H1 (cell line): ENCODE results near the gene TMCC3. TPM values are rescaled to one million over a fixed set of nuclear protein-coding genes. Genes with fewer than 3 reads are reported as not detected.

Experiments used
- CTCF ChIA-PET: fragments of 300-600 bp; sonication (Branson Sonifier 250); formaldehyde crosslinking; loops from one replicate; lab custom pipeline; 2021; ENCODE audit not compliant: partially characterized antibody; lab: Charles Lee
- POLR2A ChIA-PET: fragments of 300-600 bp; sonication (Branson Sonifier 250); formaldehyde crosslinking; loops from one replicate; lab custom pipeline; 2021; ENCODE audit warnings: inconsistent platforms; ENCODE audit not compliant: partially characterized antibody; lab: Charles Lee
- DNase-seq, 2 experiments: peaks; one replicate each; pipeline versions ENCODE4 v3.0.0 to v3.0.0-alpha.2; 2010 to 2022; ENCODE audit warnings: low spot score in 2 of 2, low read depth in 1 of 2, mixed read lengths in 1 of 2
- FAIRE-seq: peaks from 2 replicates; lab custom pipeline; 2011; peaks lifted over from hg19 to GRCh38; lab: Jason Lieb, UNC
- H2AFZ ChIP-seq: 2 replicates; pipeline ENCODE4 v1.8.1; 2012; ENCODE audit warnings: low read length, inconsistent platforms
- H2AK5ac ChIP-seq: 2 replicates; pipeline ENCODE4 v1.6.1; 2013; ENCODE audit warnings: low read depth, low read length
- H2BK120ac ChIP-seq: replicated peaks from 2 replicates; pipeline ENCODE3; 2013; ENCODE audit warnings: low read depth, low read length, inconsistent platforms
- H2BK12ac ChIP-seq: 2 replicates; pipeline ENCODE4 v1.6.1; 2013; ENCODE audit warnings: low read depth, low read length
- H2BK15ac ChIP-seq: 2 replicates; pipeline ENCODE4 v1.6.1; 2013; ENCODE audit warnings: low read length
- H2BK20ac ChIP-seq: 2 replicates; pipeline ENCODE4 v1.6.1; 2013; ENCODE audit warnings: low read length
- H2BK5ac ChIP-seq: 2 replicates; pipeline ENCODE4 v1.6.1; 2013; ENCODE audit warnings: low read depth, low read length
- H3K14ac ChIP-seq: 2 replicates; pipeline ENCODE4 v1.6.1; 2013; ENCODE audit warnings: inconsistent platforms; ENCODE audit not compliant: insufficient read length
- H3K18ac ChIP-seq: 2 replicates; pipeline ENCODE4 v1.6.1; 2013; ENCODE audit warnings: low read length; ENCODE audit errors: extremely low read depth
- H3K23ac ChIP-seq: 2 replicates; pipeline ENCODE4 v1.6.1; 2013; ENCODE audit warnings: inconsistent platforms; ENCODE audit not compliant: insufficient read length
- H3K23me2 ChIP-seq: 2 replicates; pipeline ENCODE4 v1.6.1; 2013; ENCODE audit warnings: low read depth, low read length
- H3K27ac ChIP-seq: 2 replicates; pipeline ENCODE4 v1.6.1; 2011; ENCODE audit warnings: low read depth, low read length, inconsistent platforms
- H3K27me3 ChIP-seq, 4 experiments: replicated peaks in 1 of 4; 1 replicate in 1 of 4; 2 replicates in 3 of 4; pipeline versions ENCODE4 v1.6.1 to v1.8.1; 2011 to 2013; ENCODE audit warnings: low read length in 3 of 4, mild to moderate bottlenecking in 3 of 4, inconsistent platforms in 2 of 4, mixed read lengths in 2 of 4, moderate library complexity in 1 of 4; ENCODE audit not compliant: control insufficient read depth in 3 of 4, insufficient read depth in 3 of 4; ENCODE audit errors: extremely low read depth in 1 of 4
- H3K36me3 ChIP-seq, 4 experiments: 2 replicates each; pipeline versions ENCODE4 v1.6.1 to v1.8.1; 2011 to 2013; ENCODE audit warnings: mild to moderate bottlenecking in 4 of 4, low read length in 3 of 4, moderate library complexity in 2 of 4, control low read depth in 1 of 4, inconsistent platforms in 1 of 4; ENCODE audit not compliant: insufficient read depth in 4 of 4, control insufficient read depth in 2 of 4
- H3K4ac ChIP-seq: replicated peaks from 2 replicates; pipeline ENCODE3; 2013; ENCODE audit warnings: low read length, low read depth, mixed read lengths, inconsistent platforms; ENCODE audit not compliant: insufficient read length
- H3K4me1 ChIP-seq, 4 experiments: replicated peaks in 1 of 4; 1 replicate in 1 of 4; 2 replicates in 3 of 4; pipeline versions ENCODE4 v1.6.1 to v1.8.1; 2011 to 2013; ENCODE audit warnings: low read length in 3 of 4, inconsistent platforms in 2 of 4, mixed read lengths in 1 of 4; ENCODE audit not compliant: insufficient read depth in 4 of 4, control insufficient read depth in 3 of 4
- H3K4me2 ChIP-seq, 2 experiments: 2 replicates each; pipeline versions ENCODE4 v1.6.1 to v1.8.1; 2011 to 2013; ENCODE audit warnings: low read depth in 2 of 2, low read length in 2 of 2, control low read depth in 1 of 2, inconsistent platforms in 1 of 2, mild to moderate bottlenecking in 1 of 2; ENCODE audit not compliant: insufficient read depth in 1 of 2
- H3K4me3 ChIP-seq, 4 experiments: fragments of 200-600, 300-600 bp in 1 of 4; sonication (generic), shearing (Covaris generic), sonication (Bioruptor Twin) in 1 of 4; 2 replicates each; pipeline versions ENCODE4 v1.5.1 to v1.8.1; 2011 to 2016; ENCODE audit warnings: low read length in 4 of 4, low read depth in 3 of 4, control low read depth in 2 of 4, inconsistent platforms in 2 of 4, mild to moderate bottlenecking in 2 of 4, mixed read lengths in 1 of 4, moderate library complexity in 1 of 4; ENCODE audit not compliant: insufficient read depth in 2 of 4; ENCODE audit errors: extremely low read depth in 1 of 4
- H3K56ac ChIP-seq: replicated peaks from 2 replicates; pipeline ENCODE3; 2013; ENCODE audit warnings: low read depth, mild to moderate bottlenecking, mixed read lengths, low read length, inconsistent platforms; ENCODE audit not compliant: insufficient read length
- H3K79me1 ChIP-seq: 2 replicates; pipeline ENCODE4 v1.6.1; 2013; ENCODE audit warnings: low read depth, low read length, control low read depth
- H3K79me2 ChIP-seq, 2 experiments: 2 replicates each; pipeline versions ENCODE4 v1.6.1 to v1.8.1; 2012 to 2013; ENCODE audit warnings: low read length in 2 of 2, mild to moderate bottlenecking in 2 of 2, inconsistent platforms in 1 of 2; ENCODE audit not compliant: insufficient read depth in 2 of 2, control insufficient read depth in 1 of 2
- H3K9ac ChIP-seq, 4 experiments: replicated peaks in 1 of 4; 1 replicate in 1 of 4; 2 replicates in 3 of 4; pipeline versions ENCODE4 v1.6.1 to v1.8.1; 2011 to 2013; ENCODE audit warnings: low read depth in 3 of 4, low read length in 3 of 4, control low read depth in 2 of 4, mild to moderate bottlenecking in 2 of 4, moderate library complexity in 2 of 4, inconsistent platforms in 1 of 4; ENCODE audit errors: extremely low read depth in 1 of 4
- H3K9me3 ChIP-seq, 2 experiments: 2 replicates each; pipeline versions ENCODE4 v1.6.1 to v1.8.1; 2012 to 2013; ENCODE audit warnings: mild to moderate bottlenecking in 2 of 2, moderate library complexity in 2 of 2, control low read depth in 1 of 2, inconsistent platforms in 1 of 2, low read depth in 1 of 2, low read length in 1 of 2, mixed read lengths in 1 of 2; ENCODE audit not compliant: insufficient read depth in 2 of 2
- H4K20me1 ChIP-seq, 2 experiments: replicated peaks in 1 of 2; 2 replicates each; pipeline versions ENCODE3 to v1.8.1; 2011 to 2013; ENCODE audit warnings: inconsistent platforms in 2 of 2, low read length in 2 of 2, mild to moderate bottlenecking in 1 of 2; ENCODE audit not compliant: insufficient read depth in 2 of 2, control insufficient read depth in 1 of 2
- H4K5ac ChIP-seq: 2 replicates; pipeline ENCODE4 v1.6.1; 2013; ENCODE audit warnings: low read length, low read depth, mixed read lengths, inconsistent platforms; ENCODE audit not compliant: insufficient read length
- H4K8ac ChIP-seq: 2 replicates; pipeline ENCODE4 v1.8.0; 2013; ENCODE audit warnings: mild to moderate bottlenecking, moderate library complexity, low read length, inconsistent platforms; ENCODE audit not compliant: insufficient read depth; ENCODE audit errors: extremely low read depth
- H4K91ac ChIP-seq: replicated peaks from 2 replicates; pipeline ENCODE3; 2013; ENCODE audit warnings: low read length, mixed read lengths, inconsistent platforms; ENCODE audit not compliant: insufficient read length
- GTF2F1 ChIP-seq: IDR thresholded peaks from 2 replicates; pipeline ENCODE4 v1.6.1; 2012; ENCODE audit warnings: low read depth, low read length, improper control_type of control experiment, borderline replicate concordance
- NRF1 ChIP-seq: IDR thresholded peaks from 2 replicates; pipeline ENCODE4 v1.6.1; 2011; ENCODE audit warnings: mild to moderate bottlenecking, low read depth, low read length, improper control_type of control experiment
- WGBS, 2 experiments: shearing (Covaris generic) in 1 of 2; methylation state at CpG; one replicate each; pipeline versions ENCODE4 v1.1.6 to v1.1.7; 2013 to 2015; ENCODE audit warnings: low lambda C conversion rate in 2 of 2, mixed read lengths in 2 of 2, inconsistent platforms in 1 of 2, low coverage in 1 of 2, missing lambda C conversion rate in 1 of 2; ENCODE audit not compliant: insufficient replicate concordance in 2 of 2, insufficient coverage in 1 of 2, insufficient read length in 1 of 2; ENCODE audit errors: extremely low coverage in 1 of 2, missing lambda C conversion rate in 1 of 2; 5-methylcytosine and 5-hydroxymethylcytosine counted together
- polyA plus RNA-seq, 7 experiments: library from polyadenylated mRNA; depleted of rRNA in 3 of 7; stranded (reverse) in 5 of 7; unstranded in 2 of 7; fragments of >200 nt in 5 of 7; fragments of 200-250 nt in 2 of 7; gene quantifications; 1 replicate in 5 of 7; 2 replicates in 1 of 7; 4 replicates in 1 of 7; pipeline versions ENCODE4 v1.2.1 to v1.2.3, GENCODE V29; 2011 to 2013; ENCODE audit warnings: missing spikeins in 2 of 7, mixed read lengths in 2 of 7
- total RNA-seq: library from RNA; stranded (reverse); fragmentation: NEBNext Ultra II Directional; extraction: Animal tissue kit (Norgen Biotek cat#: 25700); gene quantifications from 2 replicates; pipeline ENCODE4 v1.2.1, GENCODE V29; 2021

TMCC3 gene
- total and polyA plus RNA-seq, 2 of the 8 experiments (the other 6 are each of a cell fraction or from before 2014, with no cell fraction given), result 1.7 to 4.1 TPM

- no peak for DNase-seq
- TF ChIP-seq NRF1, result no peak
- no peak for TF ChIP-seq GTF2F1
Observed at GRCh38 chr12:94687891-94688290, 37.5 kb upstream of the TMCC3 start.

More at GRCh38 chr12:94687891-94688290, 37.5 kb upstream of the TMCC3 start:
- H2BK120ac ChIP-seq, result no peak overlapping the region
- H3K23ac ChIP-seq, result no peak overlapping the region
- no peaks in the 10 kb centered on the region for H3K36me3 ChIP-seq
- H3K9ac ChIP-seq, result no peak overlapping the region
- ChIA-PET POLR2A (no interaction called here), CTCF (no interaction called here)
- no peak overlapping the region for H4K8ac ChIP-seq
- H3K79me2 ChIP-seq, result no peaks in the 10 kb centered on the region
- no peaks in the 10 kb centered on the region for H3K9me3 ChIP-seq
- H3K23me2 ChIP-seq, result no peaks in the 10 kb centered on the region
- H2BK12ac ChIP-seq, result 0 out of 2 replicates have a peak overlapping the region, but pooled peaks have one; percentile 39
- no peaks in the 10 kb centered on the region for H4K20me1 ChIP-seq
- no peak overlapping the region for H3K4ac ChIP-seq
- no peak overlapping the region for H2AFZ ChIP-seq
- H4K91ac ChIP-seq, result no peak overlapping the region
- H3K56ac ChIP-seq, result no peak overlapping the region
- no peak overlapping the region for H2BK20ac ChIP-seq
- no peak overlapping the region for H3K4me3 ChIP-seq
- H3K14ac ChIP-seq, result no peak overlapping the region
- H3K18ac ChIP-seq, result no peak overlapping the region
- H3K79me1 ChIP-seq, result no peaks in the 10 kb centered on the region
- H4K5ac ChIP-seq, result no peak overlapping the region
- H3K4me1 ChIP-seq, result no peaks in the 10 kb centered on the region; a peak in 1 of 7 replicates
- no peak overlapping the region for H2BK15ac ChIP-seq
- H3K27ac ChIP-seq, result no peak overlapping the region
- H3K4me2 ChIP-seq, result no peak overlapping the region
- H2BK5ac ChIP-seq, result no peak overlapping the region
- peaks cover 0 to 1% (median 0%) of the 10 kb centered on the region in 4 experiments; a peak in 1 of 7 replicates for H3K27me3 ChIP-seq
- 85% methylated on average over 6 of the region's 6 CpGs; no CpG with 5 or more reads in 1 of the 2 experiments for WGBS, 2 experiments
- no peak for FAIRE-seq
- H2AK5ac ChIP-seq, result no peak overlapping the region
